ENCODE results near the gene NXN. TPM values are rescaled to one million over a fixed set of nuclear protein-coding genes. Genes with fewer than 3 reads are reported as not detected.

Gene NXN
- polyA plus RNA-seq, 1 of the 3 experiments (the other 2 are of a cell fraction) = 23.9 TPM

GRCh38 chr17:795276-795675 lies 184.3 kb downstream of the NXN start:
- H3K9me3 ChIP-seq = no peaks in the 10 kb centered on the region
- H3K27me3 ChIP-seq (ENCODE audit: insufficient read depth) = no peaks in the 10 kb centered on the region
- no peak overlapping the region for H3K4me2 ChIP-seq
- H4K20me1 ChIP-seq (ENCODE audit: insufficient read depth) = no peaks in the 10 kb centered on the region
- no peaks in the 10 kb centered on the region for H3F3A ChIP-seq (replicated peaks; ENCODE audit: insufficient read depth)
- no peak overlapping the region for H3K4me3 ChIP-seq (ENCODE audit: low read depth in 2 of 2, low read length in 1 of 2)
- peak overlapping the region in 1 of 2 experiments; percentile 7; a peak in 1 of 4 replicates for H3K27ac ChIP-seq (ENCODE audit: low read depth in 2 of 2, low read length in 1 of 2)
- no peaks in the 10 kb centered on the region for H3K79me2 ChIP-seq (ENCODE audit: insufficient read depth)
- POLR2A ChIA-PET = interaction anchor here (0.5 to 1.5 kb wide), 4 partner anchors 184 to 484 kb away, joined by 3 to 4 read pairs (median 3); partner anchors contain the start of gene NXN
- H3K4me1 ChIP-seq (ENCODE audit: control insufficient read depth in 1 of 2, insufficient read depth in 2 of 2, low read depth in 1 of 2, low read length in 1 of 2) = peaks cover 0 to 13% of the 10 kb centered on the region in 2 experiments; a peak in 1 of 4 replicates
- H2AFZ ChIP-seq (ENCODE audit: low read depth) = no peak overlapping the region
- no peaks in the 10 kb centered on the region for H3K9me2 ChIP-seq
- TF ChIP-seq ZBTB33 (IDR thresholded peaks at IDR 0.05; ENCODE audit: borderline replicate concordance, low read depth) = no peak
- no peak for TF ChIP-seq FOXJ3 (CRISPR knock-in tag; IDR thresholded peaks at IDR 0.05)
- CTCF ChIA-PET = interaction anchor here (0.7 to 9.2 kb wide), 20 partner anchors 9 to 261 kb away, joined by 3 to 155 read pairs (median 4); partner anchors contain the start of genes GLOD4, MRM3, NXN and TIMM22
- no peak for DNase-seq
- no peak overlapping the region for H3K9ac ChIP-seq
- 79% methylated on average over 14 of the region's 14 CpGs for WGBS (ENCODE audit: low lambda C conversion rate)
- peaks cover 0 to 19% of the 10 kb centered on the region in 2 experiments for H3K36me3 ChIP-seq (replicated peaks in 1 of 2; ENCODE audit: control insufficient read depth in 1 of 2, insufficient read depth in 2 of 2, low read length in 1 of 2)

- Histone ChIP-seq H3K27ac (ENCODE audit: low read depth in 2 of 2, low read length in 1 of 2) (peak overlapping the region in 1 of 2 experiments; percentile 7; a peak in 1 of 4 replicates), H3K9me2 (no peaks in the 10 kb centered on the region), H3K36me3 (replicated peaks in 1 of 2; ENCODE audit: control insufficient read depth in 1 of 2, insufficient read depth in 2 of 2, low read length in 1 of 2) (peaks cover 0 to 19% of the 10 kb centered on the region in 2 experiments), H3K79me2 (ENCODE audit: insufficient read depth) (no peaks in the 10 kb centered on the region), H3K9me3 (no peaks in the 10 kb centered on the region), H4K20me1 (ENCODE audit: insufficient read depth) (no peaks in the 10 kb centered on the region), H3K27me3 (ENCODE audit: insufficient read depth) (no peaks in the 10 kb centered on the region), H3K4me1 (ENCODE audit: control insufficient read depth in 1 of 2, insufficient read depth in 2 of 2, low read depth in 1 of 2, low read length in 1 of 2) (peaks cover 0 to 13% of the 10 kb centered on the region in 2 experiments; a peak in 1 of 4 replicates), H3F3A (replicated peaks; ENCODE audit: insufficient read depth) (no peaks in the 10 kb centered on the region), H2AFZ (ENCODE audit: low read depth) (no peak overlapping the region), H3K4me3 (ENCODE audit: low read depth in 2 of 2, low read length in 1 of 2) (peak overlapping the region in 1 of 2 experiments; percentile 9; a peak in 1 of 4 replicates), H3K4me2 (no peak overlapping the region), H3K9ac (no peak overlapping the region)
- DNase-seq = peak; percentile 90
- WGBS (ENCODE audit: low lambda C conversion rate) = 38% methylated on average over 18 of the region's 18 CpGs
- ChIA-PET POLR2A (interaction anchor here (0.5 to 1.5 kb wide), 3 partner anchors 185 to 371 kb away, joined by 3 to 4 read pairs (median 3); partner anchors contain the start of gene NXN), CTCF (interaction anchor here (0.6 to 9.2 kb wide), 20 partner anchors 9 to 262 kb away, joined by 3 to 155 read pairs (median 4); partner anchors contain the start of genes GLOD4, MRM3, NXN and TIMM22)
- TF ChIP-seq RAD21 (IDR thresholded peaks at IDR 0.05; ENCODE audit: low read length) = peak; percentile 84
- peak; percentile 72 for TF ChIP-seq CTCF (IDR thresholded peaks at IDR 0.05)
- TF ChIP-seq CHD2 (IDR thresholded peaks at IDR 0.05; ENCODE audit: low read length, partially characterized antibody) = peak; percentile 36
- peak; percentile 47; the same call in 1 of the 2 replicates for TF ChIP-seq MXI1 (IDR thresholded peaks at IDR 0.05; ENCODE audit: low read depth, low read length)
- peak; percentile 89 for TF ChIP-seq SMC3 (IDR thresholded peaks at IDR 0.05; ENCODE audit: low read depth, low read length)
- TF ChIP-seq FOXJ3 (CRISPR knock-in tag; IDR thresholded peaks at IDR 0.05) = no peak
- TF ChIP-seq PBX3 (IDR thresholded peaks at IDR 0.05) = no peak
- TF ChIP-seq SIN3A (IDR thresholded peaks at IDR 0.05; ENCODE audit: borderline replicate concordance, low read depth, low read length) = peak; percentile 56; the same call in 1 of the 2 replicates
- TF ChIP-seq NFIC (IDR thresholded peaks at IDR 0.05; ENCODE audit: borderline replicate concordance) = 0 out of 2 replicates have a peak, but pooled peaks have one; percentile 8
- no peak for TF ChIP-seq TCF12 (IDR thresholded peaks at IDR 0.05)
- no peak for TF ChIP-seq REST (IDR thresholded peaks at IDR 0.05; ENCODE audit: low read depth, low read length)
These were observed 184.7 kb downstream of the NXN start for GRCh38 chr17:794876-795275.
